ENCODE results near the gene MED27.
"Not testable (repeated sequence)": the region's sequence is repeated elsewhere in the genome, so short reads cannot be mapped to it uniquely, and the experiment has no call there.

MED27 gene

GRCh38 chr9:132014218-132014805 lies 65.4 kb downstream of the MED27 start:
- DNase-seq: no peak

- no peak for DNase-seq
Measured at GRCh38 chr9:132012704-132013357, 66.8 kb downstream of the MED27 start.

- DNase-seq: no peak
Measured at GRCh38 chr9:132011896-132012295, 67.8 kb downstream of the MED27 start.

GRCh38 chr9:132011309-132011708 lies 68.4 kb downstream of the MED27 start:
- no peak for DNase-seq

- DNase-seq: not testable (repeated sequence)
Measured at GRCh38 chr9:132010201-132010600, 69.5 kb downstream of the MED27 start.

GRCh38 chr9:132008855-132009812 lies 70.5 kb downstream of the MED27 start:
- DNase-seq: no peak

GRCh38 chr9:132008184-132008803 lies 71.4 kb downstream of the MED27 start:
- DNase-seq: no peak

- DNase-seq: peak in 1 of 2 experiments; percentile 17
Measured at GRCh38 chr9:132007371-132008025, 72.2 kb downstream of the MED27 start.

- peak; percentile 14 to 18 for DNase-seq
Measured at GRCh38 chr9:132006677-132007370, 72.8 kb downstream of the MED27 start.

GRCh38 chr9:132005899-132006298 lies 73.8 kb downstream of the MED27 start:
- DNase-seq: no peak

- DNase-seq: no peak
Measured at GRCh38 chr9:132004323-132004722, 75.3 kb downstream of the MED27 start.

- no peak for DNase-seq
Measured at GRCh38 chr9:132003896-132004295, 75.8 kb downstream of the MED27 start.

- no peak for DNase-seq
Measured at GRCh38 chr9:132003319-132003704, 76.4 kb downstream of the MED27 start.

GRCh38 chr9:132002643-132003318 lies 76.9 kb downstream of the MED27 start:
- no peak for DNase-seq

GRCh38 chr9:132001567-132001966 lies 78.1 kb downstream of the MED27 start:
- no peak for DNase-seq

- DNase-seq: no peak
Measured at GRCh38 chr9:132000659-132001058, 79.0 kb downstream of the MED27 start.

- DNase-seq: no peak
Measured at GRCh38 chr9:131999692-132000551, 79.7 kb downstream of the MED27 start.

GRCh38 chr9:131997779-131998178 lies 81.9 kb downstream of the MED27 start:
- no peak for DNase-seq

GRCh38 chr9:131997076-131997475 lies 82.6 kb downstream of the MED27 start:
- no peak for DNase-seq

GRCh38 chr9:131995382-131995781 lies 84.3 kb downstream of the MED27 start:
- no peak for DNase-seq

All from NCI-H187 (cell line).